Hepatocyte (in vitro differentiated cells): ENCODE results near the gene CD160. TPM values are rescaled to one million over a fixed set of nuclear protein-coding genes. Genes with fewer than 3 reads are reported as not detected.
"Not testable (repeated sequence)": the region's sequence is repeated elsewhere in the genome, so short reads cannot be mapped to it uniquely, and the experiment has no call there.

Experiments
- DNase-seq: peaks from one replicate; pipeline ENCODE4 v3.0.0-alpha.2; 2016; ENCODE audit warnings: low spot score
- H2AFZ ChIP-seq: fragments of 200-600 bp; sonication (generic); 2 replicates; pipeline ENCODE4 v1.6.0; 2016; ENCODE audit warnings: antibody characterized with exemption, mild to moderate bottlenecking
- H3K27ac ChIP-seq: fragments of 200-600 bp; sonication (generic); 2 replicates; pipeline ENCODE4 v1.5.1; 2016; ENCODE audit warnings: mild to moderate bottlenecking
- H3K27me3 ChIP-seq: fragments of 200-600 bp; sonication (generic); 2 replicates; pipeline ENCODE4 v1.6.1; 2016
- H3K36me3 ChIP-seq: fragments of 200-600 bp; sonication (generic); replicated peaks from 2 replicates; pipeline ENCODE4 v1.5.1; 2016; ENCODE audit warnings: low read depth; ENCODE audit not compliant: insufficient read depth
- H3K4me1 ChIP-seq: fragments of 200-600 bp; sonication (generic); 2 replicates; pipeline ENCODE4 v1.5.1; 2016; ENCODE audit warnings: mild to moderate bottlenecking, moderate library complexity; ENCODE audit not compliant: insufficient read depth
- H3K4me2 ChIP-seq: fragments of 200-600 bp; sonication (generic); 2 replicates; pipeline ENCODE4 v1.6.0; 2016
- H3K4me3 ChIP-seq: fragments of 200-600 bp; sonication (generic); 2 replicates; pipeline ENCODE4 v1.5.1; 2016; ENCODE audit warnings: mild to moderate bottlenecking
- H3K79me2 ChIP-seq: fragments of 200-600 bp; sonication (generic); 2 replicates; pipeline ENCODE4 v1.6.0; 2017; ENCODE audit warnings: mild to moderate bottlenecking
- H3K9me2 ChIP-seq: fragments of 200-600 bp; sonication (generic); replicated peaks from 2 replicates; pipeline ENCODE4 v1.6.0; 2017; ENCODE audit warnings: mild to moderate bottlenecking; ENCODE audit not compliant: insufficient read depth
- H3K9me3 ChIP-seq: fragments of 200-600 bp; sonication (generic); 2 replicates; pipeline ENCODE4 v1.5.1; 2016; ENCODE audit warnings: low read depth, mild to moderate bottlenecking
- H4K20me1 ChIP-seq: fragments of 200-600 bp; sonication (generic); 2 replicates; pipeline ENCODE4 v1.6.0; 2016; ENCODE audit warnings: mild to moderate bottlenecking; ENCODE audit not compliant: insufficient read depth, poor library complexity, severe bottlenecking
- EZH2 ChIP-seq: fragments of 200-600 bp; sonication (generic); IDR thresholded peaks from 2 replicates; pipeline ENCODE4 v1.6.1; 2016; ENCODE audit warnings: antibody characterized with exemption, mild to moderate bottlenecking, borderline replicate concordance
- EZH2phosphoT487 ChIP-seq: fragments of 200-600 bp; sonication (generic); IDR thresholded peaks from one replicate; pipeline ENCODE4 v1.6.1; 2018; ENCODE audit warnings: antibody characterized with exemption, mild to moderate bottlenecking, low read depth, moderate library complexity; ENCODE audit not compliant: unreplicated experiment, severe bottlenecking
- WGBS: methylation state at CpG from one replicate; pipeline ENCODE4 v1.1.6; 2016; ENCODE audit warnings: low lambda C conversion rate; ENCODE audit errors: missing lambda C conversion rate; 5-methylcytosine and 5-hydroxymethylcytosine counted together
- polyA plus RNA-seq: library from polyadenylated mRNA; unstranded; fragments of >200 nt; fragmentation: Nextera tagmentation; extraction: Ambion mirVana; gene quantifications from 2 replicates; pipeline ENCODE4 v1.2.1, GENCODE V29; 2016
- total RNA-seq: library from RNA; depleted of rRNA; stranded (reverse); fragments of >200 nt; gene quantifications from 2 replicates; pipeline ENCODE4 v1.2.3, GENCODE V29; 2014
- TF ChIP-seq, protein P1 (sequence below): fragments of 200-600 bp; sonication (generic); IDR thresholded peaks from 2 replicates; pipeline ENCODE4 v1.5.1; 2016; ENCODE audit warnings: antibody characterized with exemption, mild to moderate bottlenecking; ENCODE audit not compliant: poor library complexity

Gene CD160
- total and polyA plus RNA-seq, 2 experiments from 2014 or later: not detected

DNA sequence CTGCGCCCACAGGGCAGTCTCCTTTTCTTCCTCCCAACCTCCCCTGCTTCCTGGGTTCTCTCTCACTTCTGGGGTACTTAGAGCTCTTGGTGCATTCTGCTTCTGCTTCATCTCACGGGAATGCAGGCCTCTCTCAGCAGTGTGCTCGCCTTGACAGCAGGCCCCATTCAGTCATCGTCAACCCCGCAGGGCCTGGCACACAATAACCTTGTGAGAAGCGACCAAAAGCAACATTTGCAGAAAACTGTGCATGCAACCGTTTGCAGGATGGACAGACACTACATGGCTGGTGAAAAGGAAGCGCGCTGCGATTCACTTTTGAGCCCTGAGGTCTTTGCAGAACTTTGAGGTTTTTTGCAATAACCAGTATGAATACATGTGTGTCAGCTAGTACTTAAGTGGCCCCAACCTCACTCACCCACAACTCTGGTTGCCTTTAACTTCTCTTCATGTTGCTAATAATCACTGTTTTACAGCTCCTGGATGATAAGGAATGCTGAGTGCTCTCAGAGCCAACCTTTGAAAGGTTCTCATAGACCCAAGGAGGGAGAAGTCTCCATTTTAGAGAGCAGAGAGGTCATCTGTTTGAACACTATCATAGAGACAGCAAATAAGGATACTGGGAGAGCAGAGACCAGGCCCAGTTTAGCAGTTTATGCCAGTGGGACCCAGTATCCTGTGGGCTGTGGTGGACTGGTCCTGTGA, 2.5 kb upstream of the CD160 start:
- Histone ChIP-seq H3K27ac (no peak overlapping the region), H3K9me2 (no peaks in the 10 kb centered on the region), H3K27me3 (no peaks in the 10 kb centered on the region), H3K4me1 (peaks cover 23% of the 10 kb centered on the region), H3K36me3 (no peaks in the 10 kb centered on the region), H3K79me2 (no peaks in the 10 kb centered on the region), H2AFZ (no peak overlapping the region), H4K20me1 (no peaks in the 10 kb centered on the region), H3K4me2 (no peak overlapping the region), H3K4me3 (no peak overlapping the region), H3K9me3 (no peaks in the 10 kb centered on the region)
- DNase-seq: no peak
- WGBS: 61% methylated on average over 10 of the region's 10 CpGs
- TF ChIP-seq, protein P1, sequence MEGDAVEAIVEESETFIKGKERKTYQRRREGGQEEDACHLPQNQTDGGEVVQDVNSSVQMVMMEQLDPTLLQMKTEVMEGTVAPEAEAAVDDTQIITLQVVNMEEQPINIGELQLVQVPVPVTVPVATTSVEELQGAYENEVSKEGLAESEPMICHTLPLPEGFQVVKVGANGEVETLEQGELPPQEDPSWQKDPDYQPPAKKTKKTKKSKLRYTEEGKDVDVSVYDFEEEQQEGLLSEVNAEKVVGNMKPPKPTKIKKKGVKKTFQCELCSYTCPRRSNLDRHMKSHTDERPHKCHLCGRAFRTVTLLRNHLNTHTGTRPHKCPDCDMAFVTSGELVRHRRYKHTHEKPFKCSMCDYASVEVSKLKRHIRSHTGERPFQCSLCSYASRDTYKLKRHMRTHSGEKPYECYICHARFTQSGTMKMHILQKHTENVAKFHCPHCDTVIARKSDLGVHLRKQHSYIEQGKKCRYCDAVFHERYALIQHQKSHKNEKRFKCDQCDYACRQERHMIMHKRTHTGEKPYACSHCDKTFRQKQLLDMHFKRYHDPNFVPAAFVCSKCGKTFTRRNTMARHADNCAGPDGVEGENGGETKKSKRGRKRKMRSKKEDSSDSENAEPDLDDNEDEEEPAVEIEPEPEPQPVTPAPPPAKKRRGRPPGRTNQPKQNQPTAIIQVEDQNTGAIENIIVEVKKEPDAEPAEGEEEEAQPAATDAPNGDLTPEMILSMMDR: no peak
- TF ChIP-seq EZH2phosphoT487: no peak
- no peak for TF ChIP-seq EZH2

DNA sequence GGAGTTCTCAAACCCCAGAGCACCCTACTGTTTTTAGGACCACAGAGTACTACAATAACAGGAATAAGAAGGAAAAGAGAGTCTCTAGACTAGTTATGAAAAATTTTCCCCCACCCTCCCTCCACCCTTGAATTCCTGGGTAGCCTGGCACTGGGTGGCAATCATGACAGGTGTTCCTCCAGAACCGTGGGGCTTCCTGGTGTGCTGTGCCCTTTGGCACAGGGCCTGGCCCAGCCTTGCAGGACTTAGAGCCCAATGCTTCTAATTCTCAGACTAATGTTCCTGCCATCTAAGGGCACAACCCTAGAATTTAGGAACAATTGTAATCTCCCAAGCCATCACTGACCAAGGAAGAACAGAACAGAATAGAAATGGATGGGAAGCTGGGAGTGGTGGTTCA, 1.5 kb upstream of the CD160 start:
- Histone ChIP-seq H3K27me3 (no peaks in the 10 kb centered on the region), H3K4me1 (peaks cover 19% of the 10 kb centered on the region), H3K9me2 (no peaks in the 10 kb centered on the region), H3K79me2 (no peaks in the 10 kb centered on the region), H3K4me2 (no peak overlapping the region), H3K27ac (no peak overlapping the region), H3K9me3 (no peaks in the 10 kb centered on the region), H2AFZ (no peak overlapping the region), H3K4me3 (no peak overlapping the region), H4K20me1 (no peaks in the 10 kb centered on the region), H3K36me3 (no peaks in the 10 kb centered on the region)
- TF ChIP-seq EZH2: no peak
- TF ChIP-seq, protein P1: no peak
- TF ChIP-seq EZH2phosphoT487: no peak
- DNase-seq: no peak
- 100% methylated on average over 1 of the region's 1 CpG for WGBS

DNA sequence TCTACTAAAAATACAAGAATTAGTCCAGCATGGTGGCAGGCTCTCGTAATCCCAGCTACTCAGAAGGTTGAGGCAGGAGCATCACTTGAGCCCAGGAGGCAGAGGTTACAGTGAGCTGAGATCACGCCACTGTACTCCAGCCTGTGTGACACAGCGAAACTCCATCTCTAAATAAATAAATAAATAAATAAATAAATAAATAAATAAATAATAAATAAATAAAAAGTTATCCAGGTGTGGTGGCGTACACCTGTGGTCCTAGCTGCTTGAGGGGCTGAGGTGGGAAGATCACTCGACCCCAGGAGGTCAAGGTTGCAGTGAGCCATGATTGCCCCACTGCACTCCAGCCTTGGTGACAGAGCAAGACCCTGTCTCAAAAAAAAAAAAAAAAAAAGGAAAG, 834 bp upstream of the CD160 start:
- WGBS: 98% methylated on average over 5 of the region's 5 CpGs
- DNase-seq, H3K36me3 ChIP-seq, H3K9me2 ChIP-seq, H3K79me2 ChIP-seq, H3K9me3 ChIP-seq, H3K4me3 ChIP-seq, H3K4me2 ChIP-seq, H3K27ac ChIP-seq, H2AFZ ChIP-seq, H4K20me1 ChIP-seq, H3K27me3 ChIP-seq: not testable (repeated sequence)
- peaks cover 19% of the 10 kb centered on the region for H3K4me1 ChIP-seq

DNA sequence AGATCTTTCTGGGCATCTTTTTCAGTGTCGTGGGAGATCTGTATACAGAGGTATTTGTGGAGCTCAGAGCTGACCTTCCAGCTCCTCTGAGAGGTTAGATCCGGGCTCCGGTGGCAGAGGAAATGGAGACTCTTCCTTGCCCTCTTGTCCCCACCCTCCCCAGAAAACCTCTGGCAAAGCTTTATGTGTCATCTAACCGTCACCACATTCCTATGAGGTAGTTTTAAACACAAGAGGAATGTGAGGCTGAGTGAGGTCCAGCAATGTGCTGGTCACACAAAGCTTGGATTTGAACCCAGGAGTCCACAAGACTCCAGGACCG, 1.2 kb downstream of the CD160 start:
- no peak for TF ChIP-seq EZH2phosphoT487
- TF ChIP-seq EZH2: no peak
- TF ChIP-seq, protein P1: no peak
- H3K9me3 ChIP-seq: no peaks in the 10 kb centered on the region
- no peak overlapping the region for H2AFZ ChIP-seq
- H3K27me3 ChIP-seq: no peaks in the 10 kb centered on the region
- WGBS: 83% methylated on average over 5 of the region's 5 CpGs
- H3K9me2 ChIP-seq: no peaks in the 10 kb centered on the region
- no peaks in the 10 kb centered on the region for H4K20me1 ChIP-seq
- H3K79me2 ChIP-seq: no peaks in the 10 kb centered on the region
- DNase-seq: peak; percentile 17
- no peaks in the 10 kb centered on the region for H3K36me3 ChIP-seq
- no peak overlapping the region for H3K27ac ChIP-seq
- H3K4me1 ChIP-seq: peaks cover 14% of the 10 kb centered on the region
- H3K4me3 ChIP-seq: no peak overlapping the region
- peak overlapping the region; percentile 84 for H3K4me2 ChIP-seq
